DOHH2 (cell line): ENCODE data around the gene IGF1R.

Experiments used
- CTCF ChIP-seq: fragments of 200-600 bp; sonication (generic); IDR thresholded peaks from one replicate; pipeline ENCODE4 v1.5.1; 2014; ENCODE audit warnings: antibody characterized with exemption, mild to moderate bottlenecking, low read depth, low read length; ENCODE audit not compliant: poor library complexity, severe bottlenecking
- EZH2phosphoT487 ChIP-seq: fragments of 200-600 bp; sonication (generic); IDR thresholded peaks from 2 replicates; pipeline ENCODE4 v1.6.1; 2017; ENCODE audit warnings: borderline replicate concordance, mild to moderate bottlenecking, antibody characterized with exemption, low read length, moderate library complexity, mixed read lengths

DNA sequence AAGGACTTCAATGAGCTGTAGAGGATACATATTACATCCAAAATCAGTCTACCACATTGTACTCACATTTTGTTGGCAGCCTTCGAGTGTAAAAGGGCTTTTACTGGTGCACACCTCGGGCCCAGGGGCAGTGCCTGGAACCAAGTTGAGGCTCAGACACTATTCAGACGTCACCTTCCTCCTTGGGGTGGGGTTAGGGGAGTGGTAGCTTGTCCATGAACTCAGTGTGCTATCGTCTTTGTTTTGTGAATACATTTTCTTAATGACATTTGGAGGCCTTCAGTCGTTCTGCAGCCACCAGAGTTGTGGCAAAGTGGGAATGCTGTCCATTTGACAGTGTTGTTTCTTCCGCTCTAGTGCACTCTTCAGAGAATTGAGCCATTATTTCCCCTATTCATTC is 245.1 kb downstream of the IGF1R start:
- TF ChIP-seq CTCF (no peak), EZH2phosphoT487 (no peak)
